Liver (tissue), 9 donors: Measurements from ENCODE around the gene PRDM12. TPM values are rescaled to one million over a fixed set of nuclear protein-coding genes. Genes with fewer than 3 reads are reported as not detected.

Experiments used
- DNase-seq: peaks from one replicate; pipeline ENCODE4 v3.0.0-alpha.2; 2017; ENCODE audit warnings: low spot score
- H3K27ac ChIP-seq, 2 donors: one replicate each; pipeline ENCODE4 v1.7.0; 2013; ENCODE audit warnings: inconsistent platforms in 2 of 2, low read length in 2 of 2, control low read depth in 1 of 2, low read depth in 1 of 2, mild to moderate bottlenecking in 1 of 2
- H3K27me3 ChIP-seq, 4 donors: one replicate each; pipeline versions ENCODE4 v1.6.1 to v1.7.0; 2013; ENCODE audit warnings: low read length in 3 of 4, inconsistent platforms in 1 of 4, mild to moderate bottlenecking in 1 of 4, moderate library complexity in 1 of 4; ENCODE audit not compliant: control insufficient read depth in 4 of 4, insufficient read depth in 4 of 4
- H3K36me3 ChIP-seq, 4 donors: one replicate each; pipeline versions ENCODE4 v1.6.1 to v1.7.0; 2013; ENCODE audit warnings: low read length in 3 of 4, mild to moderate bottlenecking in 3 of 4, low read depth in 1 of 4, moderate library complexity in 1 of 4; ENCODE audit not compliant: control insufficient read depth in 4 of 4, insufficient read depth in 3 of 4
- H3K4me1 ChIP-seq, 4 donors: one replicate each; pipeline versions ENCODE4 v1.6.1 to v1.7.0; 2013; ENCODE audit warnings: low read length in 3 of 4, mild to moderate bottlenecking in 3 of 4, moderate library complexity in 1 of 4; ENCODE audit not compliant: control insufficient read depth in 4 of 4, insufficient read depth in 4 of 4
- H3K4me3 ChIP-seq, 3 donors: one replicate each; pipeline versions ENCODE4 v1.6.1 to v1.7.0; 2013; ENCODE audit warnings: low read length in 3 of 3, control low read depth in 1 of 3, low read depth in 1 of 3, mild to moderate bottlenecking in 1 of 3
- H3K9ac ChIP-seq, 2 donors: one replicate each; pipeline ENCODE4 v1.7.0; 2013; ENCODE audit warnings: low read length in 2 of 2, mild to moderate bottlenecking in 2 of 2, moderate library complexity in 2 of 2, control low read depth in 1 of 2, low read depth in 1 of 2
- H3K9me3 ChIP-seq, 4 donors: one replicate each; pipeline versions ENCODE4 v1.6.1 to v1.7.0; 2013; ENCODE audit warnings: low read length in 3 of 4; ENCODE audit not compliant: control insufficient read depth in 4 of 4
- ATF3 ChIP-seq: IDR thresholded peaks from 2 replicates; pipeline ENCODE4 v1.6.1; 2016; ENCODE audit warnings: antibody characterized with exemption
- FOXA1 ChIP-seq: IDR thresholded peaks from 2 replicates; pipeline ENCODE4 v1.6.1; 2016; ENCODE audit warnings: antibody characterized with exemption
- FOXA2 ChIP-seq: IDR thresholded peaks from 2 replicates; pipeline ENCODE4 v1.6.1; 2016; ENCODE audit warnings: antibody characterized with exemption
- HNF4A ChIP-seq, 2 donors: conservative IDR thresholded peaks; 2 replicates each; pipeline ENCODE4 v1.6.1; 2016; ENCODE audit warnings: antibody characterized with exemption in 2 of 2, mild to moderate bottlenecking in 2 of 2
- MAX ChIP-seq: IDR thresholded peaks from 2 replicates; pipeline ENCODE4 v1.6.1; 2016; ENCODE audit warnings: antibody characterized with exemption
- RAD21 ChIP-seq, 2 donors: IDR thresholded peaks; 2 replicates each; pipeline ENCODE4 v1.6.1; 2016; ENCODE audit warnings: antibody characterized with exemption in 2 of 2, mild to moderate bottlenecking in 2 of 2
- REST ChIP-seq: IDR thresholded peaks from 2 replicates; pipeline ENCODE4 v1.6.1; 2016; ENCODE audit warnings: antibody characterized with exemption, mild to moderate bottlenecking
- RXRA ChIP-seq, 2 donors: IDR thresholded peaks; 2 replicates each; pipeline ENCODE4 v1.6.1; 2017 to 2018; ENCODE audit warnings: antibody characterized with exemption in 2 of 2, mild to moderate bottlenecking in 1 of 2
- SP1 ChIP-seq: IDR thresholded peaks from 2 replicates; pipeline ENCODE4 v1.6.1; 2018; ENCODE audit warnings: antibody characterized with exemption, mild to moderate bottlenecking
- YY1 ChIP-seq: IDR thresholded peaks from 2 replicates; pipeline ENCODE4 v1.6.1; 2016; ENCODE audit warnings: antibody characterized with exemption, mild to moderate bottlenecking
- WGBS: extraction: QIAGEN DNeasy Blood & Tissue Kit; methylation state at CpG from one replicate; pipeline ENCODE4 v1.1.7; 2013; 5-methylcytosine and 5-hydroxymethylcytosine counted together
- polyA plus RNA-seq, 2 donors: library from polyadenylated mRNA; stranded (reverse) in 1 of 2; unstranded in 1 of 2; fragments of 200-250 nt in 1 of 2; fragments of >200 nt in 1 of 2; fragmentation: Nextera tagmentation in 1 of 2; extraction: Ambion mirVana in 1 of 2; gene quantifications; one replicate each; pipeline versions ENCODE4 v1.2.1 to v1.2.3, GENCODE V29; 2013 to 2015
- total RNA-seq, 2 donors: library from RNA; depleted of rRNA; stranded (reverse); fragments of >200 nt; gene quantifications; one replicate each; pipeline ENCODE4 v1.2.3, GENCODE V29; 2014
- donor health status: healthy.
- donor health status: healthy.
- donor health status: healthy.
- donor health status: healthy.
- donor health status: healthy.

PRDM12 gene
- total and polyA plus RNA-seq, 4 donors, result 0.02 TPM; not detected in 3

DNA sequence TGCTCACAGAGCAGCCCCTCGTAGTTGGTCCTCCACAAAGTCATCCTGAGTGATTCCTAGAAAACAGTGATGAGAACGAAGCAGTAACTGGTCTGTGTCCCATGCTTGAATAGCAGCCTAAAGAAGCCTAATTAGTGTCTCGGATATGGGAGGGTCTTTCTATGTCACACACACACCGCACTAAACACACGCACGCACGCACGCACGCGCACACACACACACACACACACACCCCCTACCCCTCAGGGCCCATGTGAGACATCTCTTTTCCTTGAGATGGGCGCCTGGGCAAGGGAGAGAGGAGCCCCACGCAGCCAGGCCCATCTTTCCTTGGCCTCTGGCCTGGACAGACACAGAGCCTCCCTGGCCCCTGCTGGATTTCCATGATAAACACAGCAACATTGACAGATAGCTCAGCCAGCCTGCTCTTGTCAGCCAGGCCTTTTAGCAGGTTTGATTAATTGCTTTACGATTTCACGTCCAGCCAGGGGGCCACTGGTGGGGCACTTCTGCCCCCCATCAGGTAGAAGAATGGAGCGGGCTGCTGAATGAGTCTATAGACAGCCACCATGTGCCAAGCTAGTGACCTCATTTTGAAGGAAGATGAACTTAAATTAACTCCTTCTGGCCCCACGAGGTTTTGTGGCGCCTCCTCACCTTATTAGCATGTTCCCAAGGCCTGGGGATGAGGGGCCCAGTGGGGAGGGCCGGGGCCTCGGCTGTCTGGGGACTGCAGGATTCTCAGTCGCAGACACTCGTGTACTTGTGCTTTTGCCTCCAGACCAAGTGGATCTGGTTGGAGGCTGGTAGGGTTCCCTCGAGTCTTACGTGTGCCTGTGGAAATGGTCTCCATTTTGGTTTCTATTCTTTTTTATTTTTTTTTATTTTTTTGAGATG is 36.2 kb upstream of the PRDM12 start:
- H3K9ac ChIP-seq, result no peak overlapping the region
- TF ChIP-seq MAX (no peak), ATF3 (no peak), YY1 (no peak), RXRA (IDR thresholded peaks at IDR 0.05) (no peak)
- peaks cover 0 to 8% (median 3%) of the 10 kb centered on the region in 4 donors for H3K4me1 ChIP-seq
- DNase-seq, result no peak
- H3K27ac ChIP-seq, result no peak overlapping the region
- peaks cover 20 to 89% (median 54%) of the 10 kb centered on the region in 4 donors for H3K36me3 ChIP-seq
- no peaks in the 10 kb centered on the region for H3K9me3 ChIP-seq
- H3K27me3 ChIP-seq, result no peaks in the 10 kb centered on the region
- 88% methylated on average over 23 of the region's 23 CpGs for WGBS
- no peak overlapping the region for H3K4me3 ChIP-seq

GRCh38 chr9:130629443-130630070 is 34.8 kb upstream of the PRDM12 start:
- 93% methylated on average over 13 of the region's 13 CpGs for WGBS
- H3K4me1 ChIP-seq, result peaks cover 0 to 8% (median 3%) of the 10 kb centered on the region in 4 donors
- H3K4me3 ChIP-seq, result no peak overlapping the region
- no peaks in the 10 kb centered on the region for H3K27me3 ChIP-seq
- H3K9ac ChIP-seq, result no peak overlapping the region
- TF ChIP-seq SP1, result no peak
- TF ChIP-seq RAD21 (IDR thresholded peaks at IDR 0.05), result no peak
- no peak for TF ChIP-seq YY1
- TF ChIP-seq FOXA2, result no peak
- TF ChIP-seq HNF4A (conservative IDR thresholded peaks at IDR 0.05), result no peak
- TF ChIP-seq REST, result no peak
- no peak for TF ChIP-seq ATF3
- no peak for TF ChIP-seq FOXA1
- H3K36me3 ChIP-seq, result peaks cover 18 to 89% (median 50%) of the 10 kb centered on the region in 4 donors
- no peak for DNase-seq
- H3K27ac ChIP-seq, result no peak overlapping the region
- H3K9me3 ChIP-seq, result no peaks in the 10 kb centered on the region

GRCh38 chr9:130630071-130630450 is 34.3 kb upstream of the PRDM12 start:
- H3K4me1 ChIP-seq, result peaks cover 0 to 8% (median 3%) of the 10 kb centered on the region in 4 donors
- 100% methylated on average over 4 of the region's 4 CpGs for WGBS
- no peak overlapping the region for H3K9ac ChIP-seq
- no peak for DNase-seq
- H3K27me3 ChIP-seq, result no peaks in the 10 kb centered on the region
- no peak overlapping the region for H3K4me3 ChIP-seq
- H3K36me3 ChIP-seq, result peaks cover 18 to 89% (median 53%) of the 10 kb centered on the region in 4 donors
- H3K9me3 ChIP-seq, result no peaks in the 10 kb centered on the region
- TF ChIP-seq RAD21 (IDR thresholded peaks at IDR 0.05), result no peak
- H3K27ac ChIP-seq, result no peak overlapping the region
